IMR-90 (cell line): ENCODE data around the gene ERBB4. TPM values are rescaled to one million over a fixed set of nuclear protein-coding genes. Genes with fewer than 3 reads are reported as not detected.

Experiments used
- ATAC-seq: fragments of 200-7000 bp; cut with Tn5 transposase; 2 replicates; pipeline ENCODE4 v1.9.1; 2020; ENCODE audit warnings: low read depth, mild to moderate bottlenecking, moderate library complexity
- BruUV-seq: library from RNA; stranded (reverse); fragments of 400-500 nt; replicated peaks from 2 replicates; lab custom pipeline; 2021; lab: Mats Ljungman, UMichigan
- CTCF ChIA-PET: fragments of 300-600 bp; formaldehyde crosslinking; extraction: SDS; loops from one replicate; lab custom pipeline; 2021; ENCODE audit warnings: antibody characterized with exemption; lab: Yijun Ruan, JAX
- POLR2A ChIA-PET: fragments of 300-600 bp; sonication (Branson Sonifier 250); formaldehyde crosslinking; loops from one replicate; lab custom pipeline; 2022; ENCODE audit warnings: antibody characterized with exemption; ENCODE audit not compliant: unreplicated experiment; lab: Charles Lee
- DNase-seq: peaks from one replicate; pipeline ENCODE4 v3.0.0; 2013
- H2AFZ ChIP-seq: replicated peaks from 2 replicates; pipeline ENCODE3; 2013; ENCODE audit warnings: low read length, mild to moderate bottlenecking; ENCODE audit not compliant: poor library complexity
- H2AK5ac ChIP-seq: 2 replicates; pipeline ENCODE4 v1.6.1; 2013; ENCODE audit warnings: low read depth, low read length, inconsistent platforms
- H2AK9ac ChIP-seq: replicated peaks from 2 replicates; pipeline ENCODE3; 2013; ENCODE audit warnings: mild to moderate bottlenecking, low read depth, low read length, moderate library complexity; ENCODE audit not compliant: poor library complexity
- H2BK120ac ChIP-seq: 2 replicates; pipeline ENCODE4 v1.6.1; 2013; ENCODE audit warnings: low read depth, low read length, inconsistent platforms
- H2BK15ac ChIP-seq: 3 replicates; pipeline ENCODE4 v1.6.1; 2013; ENCODE audit warnings: low read depth, low read length, inconsistent platforms
- H2BK20ac ChIP-seq: 2 replicates; pipeline ENCODE4 v1.6.1; 2013; ENCODE audit warnings: low read depth, mild to moderate bottlenecking, inconsistent platforms, low read length, moderate library complexity
- H2BK5ac ChIP-seq: 2 replicates; pipeline ENCODE4 v1.6.1; 2013; ENCODE audit warnings: mild to moderate bottlenecking, low read depth, low read length, inconsistent platforms; ENCODE audit not compliant: poor library complexity, severe bottlenecking
- H3K14ac ChIP-seq: replicated peaks from 2 replicates; pipeline ENCODE4 v1.6.1; 2013; ENCODE audit warnings: low read depth, low read length, inconsistent platforms
- H3K18ac ChIP-seq: 2 replicates; pipeline ENCODE4 v1.6.1; 2013; ENCODE audit warnings: low read depth, low read length, control low read depth
- H3K23ac ChIP-seq: 2 replicates; pipeline ENCODE4 v1.6.1; 2013; ENCODE audit warnings: low read depth, low read length, inconsistent platforms
- H3K27ac ChIP-seq: 2 replicates; pipeline ENCODE4 v1.5.1; 2013; ENCODE audit warnings: mild to moderate bottlenecking, control low read depth, low read length; ENCODE audit not compliant: insufficient read depth
- H3K27me3 ChIP-seq: 2 replicates; pipeline ENCODE4 v1.6.1; 2013; ENCODE audit warnings: low read length; ENCODE audit not compliant: control insufficient read depth, insufficient read depth
- H3K36me3 ChIP-seq: 2 replicates; pipeline ENCODE4 v1.6.1; 2013; ENCODE audit warnings: low read length, mixed read lengths; ENCODE audit not compliant: control insufficient read depth, insufficient read depth
- H3K4ac ChIP-seq: 2 replicates; pipeline ENCODE4 v1.6.1; 2013; ENCODE audit warnings: low read depth, low read length, inconsistent platforms
- H3K4me1 ChIP-seq: 2 replicates; pipeline ENCODE4 v1.6.1; 2013; ENCODE audit warnings: low read length, mixed read lengths; ENCODE audit not compliant: control insufficient read depth, insufficient read depth
- H3K4me2 ChIP-seq: 2 replicates; pipeline ENCODE4 v1.6.1; 2013; ENCODE audit warnings: low read depth, mild to moderate bottlenecking, control low read depth, low read length, moderate library complexity
- H3K4me3 ChIP-seq: 2 replicates; pipeline ENCODE4 v1.5.1; 2013; ENCODE audit warnings: low read depth, mild to moderate bottlenecking, control low read depth, low read length, moderate library complexity; ENCODE audit not compliant: insufficient read depth
- H3K56ac ChIP-seq: 2 replicates; pipeline ENCODE4 v1.6.1; 2013; ENCODE audit warnings: low read length, inconsistent platforms; ENCODE audit not compliant: insufficient read depth; ENCODE audit errors: extremely low read depth
- H3K79me1 ChIP-seq, 2 experiments: 2 replicates each; pipeline ENCODE4 v1.6.1; 2013; ENCODE audit warnings: low read length in 2 of 2, inconsistent platforms in 1 of 2, low read depth in 1 of 2
- H3K9ac ChIP-seq: 2 replicates; pipeline ENCODE4 v1.6.1; 2013; ENCODE audit warnings: low read depth, low read length, control low read depth
- H3K9me1 ChIP-seq: 2 replicates; pipeline ENCODE4 v1.6.1; 2013; ENCODE audit warnings: low read length, inconsistent platforms; ENCODE audit not compliant: insufficient read depth
- H3K9me3 ChIP-seq: 2 replicates; pipeline ENCODE4 v1.6.1; 2013; ENCODE audit warnings: low read length; ENCODE audit not compliant: control insufficient read depth, insufficient read depth
- H4K20me1 ChIP-seq: 2 replicates; pipeline ENCODE4 v1.6.1; 2013; ENCODE audit warnings: low read length, inconsistent platforms; ENCODE audit not compliant: insufficient read depth
- H4K5ac ChIP-seq: 2 replicates; pipeline ENCODE4 v1.6.1; 2013; ENCODE audit warnings: mild to moderate bottlenecking, low read depth, low read length, control low read depth
- H4K8ac ChIP-seq, 2 experiments: 2 replicates each; pipeline ENCODE4 v1.6.1; 2013; ENCODE audit warnings: low read depth in 2 of 2, low read length in 2 of 2, control low read depth in 1 of 2, inconsistent platforms in 1 of 2
- H4K91ac ChIP-seq: 2 replicates; pipeline ENCODE4 v1.6.1; 2013; ENCODE audit warnings: low read depth, low read length, inconsistent platforms; ENCODE audit not compliant: insufficient read depth
- CEBPB ChIP-seq: IDR thresholded peaks from 2 replicates; pipeline ENCODE4 v1.6.1; 2012; ENCODE audit warnings: low read depth, low read length, improper control_type of control experiment
- CHD1 ChIP-seq: IDR thresholded peaks from 2 replicates; pipeline ENCODE4 v1.6.1; 2012; ENCODE audit warnings: low read depth, low read length, improper control_type of control experiment
- CTCF ChIP-seq: conservative IDR thresholded peaks from 2 replicates; pipeline ENCODE4 v1.5.1; 2012; ENCODE audit warnings: mild to moderate bottlenecking, low read depth, low read length, improper control_type of control experiment
- RAD21 ChIP-seq: IDR thresholded peaks from 2 replicates; pipeline ENCODE4 v1.6.1; 2012; ENCODE audit warnings: low read length, improper control_type of control experiment
- SMC3 ChIP-seq: fragments of 150-350 bp; IDR thresholded peaks from 2 replicates; pipeline ENCODE4 v1.6.1; 2016; ENCODE audit warnings: low read depth, mild to moderate bottlenecking, antibody characterized with exemption, low read length, moderate library complexity
- dilution Hi-C: fragments of 300-500 bp; cut with HindIII; formaldehyde crosslinking; loops from one replicate; pipeline ENCODE4 v1.14.3; 2018; ENCODE audit warnings: low sequenced_read_pairs; ENCODE audit not compliant: unreplicated experiment
- in situ Hi-C: fragments of 300-500 bp; cut with MboI; formaldehyde crosslinking; loops from 3 replicates; pipeline ENCODE4 v1.14.3; 2019; ENCODE audit warnings: low sequenced_read_pairs, inconsistent platforms, mixed read lengths
- intact Hi-C: fragments of 100-400 bp; cut with micrococcal nuclease; formaldehyde crosslinking; loops from 2 replicates; pipeline ENCODE4 v1.10.0; 2022
- polyA plus RNA-seq, 3 experiments: library from polyadenylated mRNA; depleted of rRNA; stranded (reverse); fragments of >200 nt; gene quantifications; 2 replicates each; pipeline ENCODE4 v1.2.3, GENCODE V29; 2012; ENCODE audit warnings: low replicate concordance in 1 of 3
- total RNA-seq: library from RNA; depleted of rRNA; stranded (reverse); fragments of >200 nt; gene quantifications from 2 replicates; pipeline ENCODE4 v1.2.3, GENCODE V29; 2012

The ERBB4 gene
- total and polyA plus RNA-seq, 2 of the 4 experiments (the other 2 are of a cell fraction): not detected

- no peak overlapping the region for H3K9ac ChIP-seq
- dilution Hi-C loops: no loop called here
- no peak overlapping the region for H2BK5ac ChIP-seq
- no peaks in the 10 kb centered on the region for H3K79me1 ChIP-seq
- H3K27ac ChIP-seq: no peak overlapping the region
- POLR2A ChIA-PET: no interaction called here
- DNase-seq (peak; percentile 12), ATAC-seq (peak; percentile 69; the same call in 1 of the 2 replicates)
- H3K4me1 ChIP-seq: no peaks in the 10 kb centered on the region
- H4K20me1 ChIP-seq: no peaks in the 10 kb centered on the region
- TF ChIP-seq CHD1 (no peak), CEBPB (no peak), RAD21 (peak; percentile 54), CTCF (peak; percentile 41), SMC3 (peak; percentile 50)
- no peaks in the 10 kb centered on the region for H3K36me3 ChIP-seq
- H3K18ac ChIP-seq: no peak overlapping the region
- CTCF ChIA-PET: interaction anchor here (0.6 to 1.2 kb wide), 2 partner anchors 370 to 479 kb away, joined by 4 read pairs; no protein-coding TSS in a partner anchor
- H4K5ac ChIP-seq: no peak overlapping the region
- no peak overlapping the region for H2AK9ac ChIP-seq
- H2AFZ ChIP-seq: no peak overlapping the region
- no peaks in the 10 kb centered on the region for H3K27me3 ChIP-seq
- H3K14ac ChIP-seq: no peak overlapping the region
- H2BK15ac ChIP-seq: no peak overlapping the region
- BruUV-seq: no TSS peak
- no peaks in the 10 kb centered on the region for H3K9me1 ChIP-seq
- H2AK5ac ChIP-seq: no peak overlapping the region
- H3K56ac ChIP-seq: no peak overlapping the region
- H3K4me3 ChIP-seq: no peak overlapping the region
- no peak overlapping the region for H4K8ac ChIP-seq
- H3K4ac ChIP-seq: no peak overlapping the region
- no peaks in the 10 kb centered on the region for H3K9me3 ChIP-seq
- intact Hi-C loops: loop anchor here (2.0 kb wide), 1 partner anchor 369 kb away; no protein-coding TSS in a partner anchor
- no peak overlapping the region for H3K23ac ChIP-seq
- no peak overlapping the region for H2BK20ac ChIP-seq
- in situ Hi-C loops: no loop called here
- H2BK120ac ChIP-seq: no peak overlapping the region
- no peak overlapping the region for H3K4me2 ChIP-seq
- no peak overlapping the region for H4K91ac ChIP-seq
Measured at GRCh38 chr2:211879323-211879722, 659.3 kb downstream of the ERBB4 start.
